ENCODE measurements around the gene LIPA. TPM values are rescaled to one million over a fixed set of nuclear protein-coding genes. Genes with fewer than 3 reads are reported as not detected.

LIPA gene
- total RNA-seq, 1 experiment from 2014 or later, result 45.2 TPM

GRCh38 chr10:89245802-89246201 lies 5.8 kb downstream of the LIPA start:
- CTCF ChIA-PET, result no interaction called here
- BruUV-seq (replicated peaks), result no TSS peak
- POLR2A ChIA-PET (ENCODE audit: unreplicated experiment), result no interaction called here

GRCh38 chr10:89242840-89243568 lies 8.6 kb downstream of the LIPA start:
- intact Hi-C loops (cut with micrococcal nuclease; ENCODE audit: unreplicated experiment), result no loop called here
- no peaks in the 10 kb centered on the region for H3K79me2 ChIP-seq (ENCODE audit: low read depth)
- H3K27me3 ChIP-seq (ENCODE audit: insufficient read depth, low read depth), result no peaks in the 10 kb centered on the region
- no TSS peak for BruUV-seq (replicated peaks)
- no peak overlapping the region for H3K4me2 ChIP-seq
- no peak for TF ChIP-seq EZH2 (IDR thresholded peaks at IDR 0.05; ENCODE audit: low read depth)
- no peak for TF ChIP-seq CTCF (conservative IDR thresholded peaks at IDR 0.05)
- peak overlapping the region; percentile 55; the same call in 1 of the 2 replicates for H3K27ac ChIP-seq
- H2AFZ ChIP-seq, result no peak overlapping the region
- ChIA-PET CTCF (no interaction called here), POLR2A (ENCODE audit: unreplicated experiment) (no interaction called here)
- DNase-seq, result no peak
- peaks cover 11% of the 10 kb centered on the region; the same call in 1 of the 2 replicates for H3F3A ChIP-seq (ENCODE audit: insufficient read depth, low read depth)
- no peaks in the 10 kb centered on the region for H4K20me1 ChIP-seq (ENCODE audit: insufficient read depth)
- H3K4me1 ChIP-seq (replicated peaks; ENCODE audit: insufficient read depth), result peaks cover 17% of the 10 kb centered on the region
- no peaks in the 10 kb centered on the region for H3K9me2 ChIP-seq (ENCODE audit: insufficient read depth)
- H3K9me3 ChIP-seq (ENCODE audit: insufficient read depth, low read depth), result no peaks in the 10 kb centered on the region
- 0 out of 2 replicates have a peak, but pooled peaks cover 6% of the 10 kb centered on the region for H3K36me3 ChIP-seq (ENCODE audit: low read depth)
- H3K4me3 ChIP-seq, result no peak overlapping the region

More at GRCh38 chr10:89245802-89246201, 5.8 kb downstream of the LIPA start:
- no peaks in the 10 kb centered on the region for H4K20me1 ChIP-seq (ENCODE audit: insufficient read depth)
- intact Hi-C loops (cut with micrococcal nuclease; ENCODE audit: unreplicated experiment), result no loop called here
- H3F3A ChIP-seq (ENCODE audit: insufficient read depth, low read depth), result peaks cover 11% of the 10 kb centered on the region; the same call in 1 of the 2 replicates
- H2AFZ ChIP-seq, result no peak overlapping the region
- H3K4me2 ChIP-seq, result no peak overlapping the region
- H3K27ac ChIP-seq, result no peak overlapping the region
- no peak for DNase-seq
- peaks cover 12% of the 10 kb centered on the region for H3K79me2 ChIP-seq (ENCODE audit: low read depth)
- no peaks in the 10 kb centered on the region for H3K9me3 ChIP-seq (ENCODE audit: insufficient read depth, low read depth)
- no peaks in the 10 kb centered on the region for H3K9me2 ChIP-seq (ENCODE audit: insufficient read depth)
- H3K27me3 ChIP-seq (ENCODE audit: insufficient read depth, low read depth), result no peaks in the 10 kb centered on the region
- TF ChIP-seq CTCF (conservative IDR thresholded peaks at IDR 0.05) (no peak), EZH2 (IDR thresholded peaks at IDR 0.05; ENCODE audit: low read depth) (no peak)
- 0 out of 2 replicates have a peak, but pooled peaks cover 6% of the 10 kb centered on the region for H3K36me3 ChIP-seq (ENCODE audit: low read depth)
- no peak overlapping the region for H3K4me3 ChIP-seq
- H3K4me1 ChIP-seq (replicated peaks; ENCODE audit: insufficient read depth), result peaks cover 25% of the 10 kb centered on the region

- no peaks in the 10 kb centered on the region for H3K79me2 ChIP-seq (ENCODE audit: low read depth)
- H2AFZ ChIP-seq, result no peak overlapping the region
- peaks cover 11% of the 10 kb centered on the region; the same call in 1 of the 2 replicates for H3F3A ChIP-seq (ENCODE audit: insufficient read depth, low read depth)
- POLR2A ChIA-PET (ENCODE audit: unreplicated experiment), result no interaction called here
- no peaks in the 10 kb centered on the region for H3K27me3 ChIP-seq (ENCODE audit: insufficient read depth, low read depth)
- DNase-seq, result peak in 1 of 2 experiments; percentile 44
- BruUV-seq (replicated peaks), result no TSS peak
- TF ChIP-seq CTCF (conservative IDR thresholded peaks at IDR 0.05) (no peak), EZH2 (IDR thresholded peaks at IDR 0.05; ENCODE audit: low read depth) (no peak)
- H3K4me2 ChIP-seq, result peak overlapping the region; percentile 21; the same call in 1 of the 2 replicates
- H3K4me3 ChIP-seq, result no peak overlapping the region
- no peaks in the 10 kb centered on the region for H4K20me1 ChIP-seq (ENCODE audit: insufficient read depth)
- CTCF ChIA-PET, result no interaction called here
- H3K36me3 ChIP-seq (ENCODE audit: low read depth), result 0 out of 2 replicates have a peak, but pooled peaks cover 6% of the 10 kb centered on the region
- intact Hi-C loops (cut with micrococcal nuclease; ENCODE audit: unreplicated experiment), result no loop called here
- peaks cover 17% of the 10 kb centered on the region for H3K4me1 ChIP-seq (replicated peaks; ENCODE audit: insufficient read depth)
- H3K27ac ChIP-seq, result peak overlapping the region; percentile 55; the same call in 1 of the 2 replicates
- no peaks in the 10 kb centered on the region for H3K9me2 ChIP-seq (ENCODE audit: insufficient read depth)
- no peaks in the 10 kb centered on the region for H3K9me3 ChIP-seq (ENCODE audit: insufficient read depth, low read depth)
Observed at GRCh38 chr10:89242345-89242684, 9.3 kb downstream of the LIPA start.
